Measurements from ENCODE around the gene MGAT5.

The MGAT5 gene

DNA sequence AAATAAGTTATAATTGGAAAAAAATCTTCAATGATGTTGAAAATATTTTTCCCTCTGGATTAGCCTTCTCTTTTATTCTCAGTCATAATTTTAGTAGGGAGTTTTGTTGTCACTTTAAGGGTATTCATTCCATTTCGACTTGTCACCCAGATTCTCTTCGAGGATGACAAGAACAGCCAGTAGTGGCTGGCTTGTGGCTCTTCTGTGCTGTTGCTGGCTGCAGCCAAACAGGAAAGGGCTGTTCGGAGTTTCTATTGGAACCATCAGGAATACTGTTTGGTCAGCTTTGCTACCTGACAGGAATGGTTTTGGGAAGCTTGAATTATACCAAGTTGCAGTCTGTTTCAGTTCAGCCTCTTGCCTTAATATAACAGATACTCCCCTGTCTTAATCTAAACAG, 41.6 kb downstream of the MGAT5 start:
- H3K27ac ChIP-seq = no peak overlapping the region
- TF ChIP-seq ZFX (IDR thresholded peaks at IDR 0.05) = no peak
- TF ChIP-seq, protein P1, sequence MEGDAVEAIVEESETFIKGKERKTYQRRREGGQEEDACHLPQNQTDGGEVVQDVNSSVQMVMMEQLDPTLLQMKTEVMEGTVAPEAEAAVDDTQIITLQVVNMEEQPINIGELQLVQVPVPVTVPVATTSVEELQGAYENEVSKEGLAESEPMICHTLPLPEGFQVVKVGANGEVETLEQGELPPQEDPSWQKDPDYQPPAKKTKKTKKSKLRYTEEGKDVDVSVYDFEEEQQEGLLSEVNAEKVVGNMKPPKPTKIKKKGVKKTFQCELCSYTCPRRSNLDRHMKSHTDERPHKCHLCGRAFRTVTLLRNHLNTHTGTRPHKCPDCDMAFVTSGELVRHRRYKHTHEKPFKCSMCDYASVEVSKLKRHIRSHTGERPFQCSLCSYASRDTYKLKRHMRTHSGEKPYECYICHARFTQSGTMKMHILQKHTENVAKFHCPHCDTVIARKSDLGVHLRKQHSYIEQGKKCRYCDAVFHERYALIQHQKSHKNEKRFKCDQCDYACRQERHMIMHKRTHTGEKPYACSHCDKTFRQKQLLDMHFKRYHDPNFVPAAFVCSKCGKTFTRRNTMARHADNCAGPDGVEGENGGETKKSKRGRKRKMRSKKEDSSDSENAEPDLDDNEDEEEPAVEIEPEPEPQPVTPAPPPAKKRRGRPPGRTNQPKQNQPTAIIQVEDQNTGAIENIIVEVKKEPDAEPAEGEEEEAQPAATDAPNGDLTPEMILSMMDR (conservative IDR thresholded peaks at IDR 0.05) = no peak

GRCh38 chr2:134296301-134296700, 42.4 kb downstream of the MGAT5 start:
- no peak overlapping the region for H3K27ac ChIP-seq
- TF ChIP-seq ZFX (IDR thresholded peaks at IDR 0.05) = no peak
- TF ChIP-seq, protein P1 (conservative IDR thresholded peaks at IDR 0.05) = no peak

DNA sequence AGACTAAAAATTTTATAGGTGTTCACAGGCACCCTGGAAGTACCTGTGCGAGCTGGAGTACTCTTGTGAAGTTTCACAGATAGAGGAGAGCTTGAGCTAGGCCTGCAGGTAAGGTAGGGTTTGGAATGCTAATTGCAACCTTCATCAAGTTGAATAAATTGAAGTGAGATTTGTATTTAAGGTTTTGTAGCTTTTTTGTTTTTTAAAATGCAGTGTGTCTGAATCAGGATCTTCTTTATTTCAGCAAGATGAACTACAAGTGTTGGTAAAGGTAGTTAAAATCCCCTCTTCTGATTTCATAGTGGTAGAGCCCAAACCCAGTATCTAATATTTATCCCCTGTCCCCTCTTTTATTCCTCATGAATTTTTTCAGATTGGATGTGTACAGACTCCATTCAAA, 45.5 kb downstream of the MGAT5 start:
- no peak overlapping the region for H3K27ac ChIP-seq
- no peak for TF ChIP-seq ZFX (IDR thresholded peaks at IDR 0.05)
- TF ChIP-seq, protein P1 (conservative IDR thresholded peaks at IDR 0.05) = no peak

- TF ChIP-seq ZFX (IDR thresholded peaks at IDR 0.05) = no peak
- TF ChIP-seq, protein P1 (conservative IDR thresholded peaks at IDR 0.05) = no peak
Measured at GRCh38 chr2:134300585-134300984, 46.7 kb downstream of the MGAT5 start.

DNA sequence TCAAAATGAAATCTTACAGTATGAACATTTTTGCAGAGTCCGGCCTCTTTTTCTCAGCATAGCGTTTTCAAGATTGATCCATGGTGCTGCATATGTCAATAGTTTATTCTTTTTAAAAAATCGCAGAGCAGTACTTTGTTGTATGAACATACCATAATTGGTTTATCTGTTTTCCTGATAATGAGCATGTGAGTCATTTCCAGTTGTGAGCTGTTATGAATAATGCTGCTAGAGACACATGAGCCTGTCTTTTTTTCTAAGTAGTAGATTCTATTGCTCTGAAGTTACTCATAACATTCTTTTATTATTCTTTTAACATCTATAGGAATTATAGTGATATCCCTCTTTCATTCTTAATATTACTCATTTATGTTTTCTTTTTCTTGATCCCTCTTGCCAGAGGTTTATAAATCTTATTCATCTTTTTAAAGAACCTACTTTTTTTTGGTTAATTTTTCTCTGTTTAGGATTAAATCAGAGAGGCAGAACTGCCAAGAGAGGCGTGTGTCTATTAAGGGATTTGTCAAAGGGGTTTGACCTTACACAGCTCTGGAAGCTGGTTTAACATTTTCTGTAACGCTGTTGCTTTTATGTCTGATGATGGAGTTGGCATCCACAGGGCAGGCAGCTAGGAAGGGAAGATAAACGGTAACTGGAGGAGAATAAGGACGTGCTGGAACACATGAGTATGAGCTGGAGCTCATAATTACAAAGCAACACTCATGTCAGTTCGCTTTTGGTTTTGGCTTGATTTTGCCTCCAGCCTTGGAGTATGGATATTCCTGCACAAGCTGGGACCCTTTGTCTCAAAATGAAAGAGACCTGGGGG, 47.4 kb downstream of the MGAT5 start:
- TF ChIP-seq ZFX (IDR thresholded peaks at IDR 0.05) = no peak
- TF ChIP-seq, protein P1 (conservative IDR thresholded peaks at IDR 0.05) = no peak
- no peak overlapping the region for H3K27ac ChIP-seq

More at GRCh38 chr2:134300585-134300984, 46.7 kb downstream of the MGAT5 start:
- H3K27ac ChIP-seq = no peak overlapping the region

GRCh38 chr2:134301928-134302260, 48.0 kb downstream of the MGAT5 start:
- no peak overlapping the region for H3K27ac ChIP-seq
- TF ChIP-seq ZFX (IDR thresholded peaks at IDR 0.05) = no peak
- TF ChIP-seq, protein P1 (conservative IDR thresholded peaks at IDR 0.05) = no peak

DNA sequence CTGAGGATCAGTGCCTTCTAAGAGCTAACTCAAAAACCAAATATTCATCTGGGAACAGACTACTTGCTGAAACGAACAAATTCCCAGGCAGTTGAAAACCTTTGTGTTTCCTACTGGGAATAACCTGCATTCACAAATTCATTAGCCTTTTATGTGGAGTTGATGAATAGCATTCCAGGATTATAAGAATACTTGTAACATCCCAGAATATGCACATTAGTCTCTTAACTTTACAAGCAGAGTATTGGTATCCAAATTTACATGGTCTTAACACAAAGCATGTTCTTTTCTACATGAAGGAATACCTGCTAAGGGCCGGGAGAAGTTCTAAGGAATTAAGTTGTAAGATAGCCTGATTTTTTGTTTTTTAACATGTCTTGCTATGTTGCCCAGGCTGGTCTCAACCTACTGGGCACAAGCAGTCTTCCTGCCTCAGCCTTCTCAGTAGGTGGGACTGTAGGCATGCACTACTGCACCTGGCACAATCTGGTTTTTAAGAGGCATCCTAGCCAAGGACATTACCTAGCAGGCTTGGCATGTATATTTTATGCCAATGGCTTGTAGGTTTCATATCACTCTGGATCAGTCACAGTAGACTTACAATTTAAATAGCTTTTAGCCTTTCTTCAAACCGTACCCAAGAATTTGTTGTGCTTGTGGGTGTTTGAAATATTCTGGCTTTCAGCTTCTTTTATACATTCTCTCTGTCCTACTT, 50.7 kb downstream of the MGAT5 start:
- H3K27ac ChIP-seq = no peak overlapping the region
- TF ChIP-seq ZFX (IDR thresholded peaks at IDR 0.05) = no peak
- TF ChIP-seq, protein P1 (conservative IDR thresholded peaks at IDR 0.05) = no peak
